Neural progenitor cell (in vitro differentiated cells): ENCODE data around the gene OR2T3. TPM values are rescaled to one million over a fixed set of nuclear protein-coding genes. Genes with fewer than 3 reads are reported as not detected.
"Not testable (repeated sequence)": the region's sequence is repeated elsewhere in the genome, so short reads cannot be mapped to it uniquely, and the experiment has no call there.

Experiments
- DNase-seq: peaks from one replicate; pipeline ENCODE4 v3.0.0-alpha.2; 2016; ENCODE audit warnings: low spot score
- H2AFZ ChIP-seq: fragments of 200-600 bp; sonication (generic); replicated peaks from 2 replicates; pipeline ENCODE4 v1.6.1; 2016; ENCODE audit warnings: antibody characterized with exemption
- H3F3A ChIP-seq: fragments of 200-600 bp; sonication (generic); 2 replicates; pipeline ENCODE4 v1.6.1; 2016; ENCODE audit warnings: antibody characterized with exemption, low read depth
- H3K27ac ChIP-seq: fragments of 200-600 bp; sonication (generic); 2 replicates; pipeline ENCODE4 v1.5.1; 2016; ENCODE audit warnings: mild to moderate bottlenecking
- H3K27me3 ChIP-seq: fragments of 200-600 bp; sonication (generic); 2 replicates; pipeline ENCODE4 v1.6.1; 2016; ENCODE audit warnings: mild to moderate bottlenecking, moderate library complexity
- H3K36me3 ChIP-seq: fragments of 200-600 bp; sonication (generic); 2 replicates; pipeline ENCODE4 v1.5.1; 2016
- H3K4me1 ChIP-seq: fragments of 200-600 bp; sonication (generic); 2 replicates; pipeline ENCODE4 v1.6.1; 2016; ENCODE audit warnings: mixed run types
- H3K4me2 ChIP-seq: fragments of 200-600 bp; sonication (generic); 2 replicates; pipeline ENCODE4 v1.6.1; 2016
- H3K4me3 ChIP-seq: fragments of 200-600 bp; sonication (generic); 2 replicates; pipeline ENCODE4 v1.5.1; 2016
- H3K79me2 ChIP-seq: fragments of 200-600 bp; sonication (generic); 2 replicates; pipeline ENCODE4 v1.6.1; 2016; ENCODE audit warnings: low read depth
- H3K9ac ChIP-seq: fragments of 200-600 bp; sonication (generic); 2 replicates; pipeline ENCODE4 v1.6.1; 2016
- H3K9me3 ChIP-seq: fragments of 200-600 bp; sonication (generic); 2 replicates; pipeline ENCODE4 v1.5.1; 2016; ENCODE audit warnings: low read depth
- H4K20me1 ChIP-seq: fragments of 200-600 bp; sonication (generic); 2 replicates; pipeline ENCODE4 v1.6.1; 2016; ENCODE audit warnings: low read depth
- H3K27ac Mint-ChIP-seq: 3 replicates; pipeline ENCODE4 v1.8.0; 2021; ENCODE audit warnings: mixed read lengths
- H3K27me3 Mint-ChIP-seq: 2 replicates; pipeline ENCODE4 v1.8.0; 2022; ENCODE audit warnings: low read depth, mild to moderate bottlenecking, inconsistent platforms, moderate library complexity, mixed read lengths; ENCODE audit not compliant: insufficient read depth
- H3K36me3 Mint-ChIP-seq: 3 replicates; pipeline ENCODE4 v1.8.0; 2021; ENCODE audit warnings: mixed read lengths
- H3K4me1 Mint-ChIP-seq: 3 replicates; pipeline ENCODE4 v1.8.0; 2021; ENCODE audit warnings: mixed read lengths
- H3K4me3 Mint-ChIP-seq: 3 replicates; pipeline ENCODE4 v1.8.0; 2021; ENCODE audit warnings: mild to moderate bottlenecking, moderate library complexity, mixed read lengths
- H3K9me3 Mint-ChIP-seq: 3 replicates; pipeline ENCODE4 v1.8.0; 2020; ENCODE audit warnings: mixed read lengths
- EZH2 ChIP-seq: fragments of 200-600 bp; sonication (generic); IDR thresholded peaks from 2 replicates; pipeline ENCODE4 v1.6.1; 2017; ENCODE audit warnings: antibody characterized with exemption, mild to moderate bottlenecking, moderate library complexity
- total RNA-seq: library from RNA; depleted of rRNA; stranded (reverse); fragments of >200 nt; gene quantifications from 2 replicates; pipeline ENCODE4 v1.2.3, GENCODE V29; 2015; ENCODE audit warnings: low replicate concordance

OR2T3 gene
- total RNA-seq, 1 donor from 2014 or later = not detected

DNA sequence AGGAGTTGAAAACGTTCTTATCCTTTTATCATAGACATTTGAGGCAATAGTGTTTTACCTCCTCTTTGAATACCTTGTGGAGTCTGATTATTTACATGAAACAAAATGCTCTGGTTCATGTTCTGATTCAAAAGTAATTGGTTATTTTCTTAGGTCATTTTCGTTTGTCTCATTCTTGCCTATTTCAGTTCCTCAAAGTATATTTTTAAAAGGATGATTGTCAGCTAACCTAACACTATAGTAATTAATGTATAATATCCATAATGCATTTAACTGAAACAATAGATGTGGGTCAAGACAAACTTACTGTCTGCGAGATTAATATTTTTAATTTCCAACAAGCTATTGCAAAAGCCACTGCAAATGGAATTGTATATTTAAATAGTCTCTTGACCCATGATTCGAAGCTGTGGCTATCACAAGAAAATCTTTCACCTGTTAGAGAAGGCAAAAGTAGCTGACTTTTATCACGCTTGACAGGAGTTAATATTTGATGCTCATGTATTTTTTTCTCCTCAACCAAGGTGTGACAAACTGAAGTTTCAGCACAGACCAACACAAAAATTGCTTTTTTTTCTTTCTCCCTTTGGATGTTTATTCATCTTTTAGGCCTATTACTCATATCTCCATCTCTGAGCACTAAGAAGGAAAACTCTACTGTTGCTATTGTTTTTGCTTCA lies 22.5 kb upstream of the OR2T3 start:
- not testable (repeated sequence) for H3K27ac Mint-ChIP-seq, H3K36me3 ChIP-seq, H3K4me1 ChIP-seq, H3K27ac ChIP-seq, H3K9ac ChIP-seq, H3K27me3 ChIP-seq, H3K27me3 Mint-ChIP-seq, H3K4me3 Mint-ChIP-seq, H3K79me2 ChIP-seq, H3K4me2 ChIP-seq, H3F3A ChIP-seq, H2AFZ ChIP-seq, H3K4me1 Mint-ChIP-seq, H3K4me3 ChIP-seq, H3K36me3 Mint-ChIP-seq, H4K20me1 ChIP-seq, H3K9me3 ChIP-seq, DNase-seq, H3K9me3 Mint-ChIP-seq

DNA sequence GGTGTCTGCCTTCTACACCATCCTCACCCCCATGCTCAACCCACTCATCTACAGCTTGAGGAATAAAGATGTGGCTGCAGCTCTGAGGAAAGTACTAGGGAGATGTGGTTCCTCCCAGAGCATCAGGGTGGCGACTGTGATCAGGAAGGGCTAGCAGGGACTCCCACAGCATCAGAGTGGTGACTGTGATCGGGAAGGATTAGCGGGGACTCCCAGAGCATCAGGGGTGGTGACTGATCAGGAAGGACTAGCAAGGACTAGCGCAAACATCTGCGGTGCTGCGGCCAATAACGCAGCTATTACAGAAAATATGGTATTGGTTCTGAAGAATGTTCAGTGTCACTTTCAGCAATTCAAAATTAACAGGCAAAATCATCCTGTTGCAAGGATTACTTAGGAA lies 19.5 kb upstream of the OR2T3 start:
- not testable (repeated sequence) for H3K9me3 ChIP-seq, H3K9ac ChIP-seq, H3K27ac Mint-ChIP-seq, H3K4me3 Mint-ChIP-seq, H3K4me1 Mint-ChIP-seq, H3K27ac ChIP-seq, H3K36me3 Mint-ChIP-seq, H3K27me3 ChIP-seq, H3K27me3 Mint-ChIP-seq, H2AFZ ChIP-seq, H3K4me3 ChIP-seq, H3K79me2 ChIP-seq, H3K36me3 ChIP-seq, H3K4me2 ChIP-seq, H3F3A ChIP-seq, DNase-seq, H3K4me1 ChIP-seq, H3K9me3 Mint-ChIP-seq, H4K20me1 ChIP-seq

DNA sequence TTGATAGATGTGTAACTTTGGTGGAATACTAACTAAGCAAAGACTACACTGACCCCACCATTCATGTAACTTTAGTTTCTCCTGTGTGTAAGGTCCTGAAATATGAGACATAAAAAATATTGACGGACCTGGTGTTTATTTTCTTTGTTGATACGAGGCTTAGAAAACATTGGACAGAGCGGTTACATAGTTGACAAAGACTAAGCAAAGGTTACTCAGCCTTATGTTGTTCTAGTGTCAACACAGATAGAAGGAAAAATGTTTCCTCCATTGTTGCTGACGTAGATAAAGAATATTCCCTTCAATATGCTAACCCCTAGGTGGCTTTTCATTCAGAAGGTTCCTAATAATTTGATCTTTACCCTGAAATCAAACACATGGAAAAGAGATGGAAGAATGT lies 18.1 kb upstream of the OR2T3 start:
- not testable (repeated sequence) for H3K36me3 Mint-ChIP-seq, H3K9ac ChIP-seq, H3K79me2 ChIP-seq, H3K36me3 ChIP-seq, H3K9me3 Mint-ChIP-seq, H3K27me3 Mint-ChIP-seq, H3K27ac Mint-ChIP-seq, H3K27ac ChIP-seq, H3K4me1 Mint-ChIP-seq, H3K4me2 ChIP-seq, H3K4me3 Mint-ChIP-seq, H4K20me1 ChIP-seq, DNase-seq, H2AFZ ChIP-seq, H3F3A ChIP-seq, H3K9me3 ChIP-seq, H3K4me1 ChIP-seq, H3K27me3 ChIP-seq, H3K4me3 ChIP-seq

DNA sequence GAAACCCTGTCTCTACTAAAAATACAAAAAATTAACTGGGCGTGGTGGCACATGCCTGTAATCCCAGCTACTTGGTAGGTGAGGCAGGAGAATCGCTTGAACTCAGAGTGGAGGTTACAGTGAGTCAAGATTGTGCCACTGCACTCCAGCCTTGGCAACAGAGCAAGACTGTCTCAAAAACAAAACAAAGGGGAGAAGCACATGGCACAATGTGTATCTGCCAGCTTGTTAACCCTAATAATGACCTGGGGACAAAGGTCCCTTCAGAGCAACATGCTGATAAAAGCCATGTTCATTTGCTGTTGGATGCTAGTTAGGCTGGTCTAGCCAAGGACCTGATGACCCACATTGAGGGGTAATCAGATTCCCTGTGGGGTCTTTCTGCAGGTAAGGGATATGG lies 16.5 kb upstream of the OR2T3 start:
- not testable (repeated sequence) for H3F3A ChIP-seq, H3K4me3 ChIP-seq, H3K4me1 Mint-ChIP-seq, H3K27ac Mint-ChIP-seq, H3K36me3 Mint-ChIP-seq, H3K36me3 ChIP-seq, H3K27me3 Mint-ChIP-seq, H2AFZ ChIP-seq, H3K4me3 Mint-ChIP-seq, H4K20me1 ChIP-seq, H3K9me3 Mint-ChIP-seq, H3K27me3 ChIP-seq, H3K4me2 ChIP-seq, H3K79me2 ChIP-seq, H3K9ac ChIP-seq, H3K4me1 ChIP-seq, H3K27ac ChIP-seq, DNase-seq
- H3K9me3 ChIP-seq = peaks cover 14% of the 10 kb centered on the region

DNA sequence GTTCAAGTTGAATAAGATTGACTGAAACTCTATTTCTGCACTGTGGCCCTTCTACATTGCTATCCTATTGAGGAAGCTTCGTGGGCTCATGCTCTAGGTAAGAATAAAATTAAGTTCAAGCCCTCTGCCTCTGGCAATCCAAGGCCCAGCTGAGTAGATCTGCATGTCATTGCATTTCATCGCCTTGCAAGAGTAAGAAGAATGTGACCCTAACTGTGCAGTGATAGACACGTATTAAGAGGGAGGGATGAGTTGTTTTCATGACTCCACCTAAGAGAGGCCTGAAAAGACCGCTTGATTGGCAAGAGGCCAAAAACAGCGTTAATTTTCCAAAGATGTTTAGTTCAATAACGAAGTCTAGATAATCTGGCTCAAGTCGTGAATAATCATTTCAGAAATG lies 14.0 kb upstream of the OR2T3 start:
- DNase-seq, H3K27me3 Mint-ChIP-seq, H3K27ac ChIP-seq, H3K27ac Mint-ChIP-seq, H3K4me3 ChIP-seq, H3K36me3 ChIP-seq, H3K36me3 Mint-ChIP-seq, H2AFZ ChIP-seq, H3K4me1 ChIP-seq, H3K4me2 ChIP-seq, H3F3A ChIP-seq, H3K4me3 Mint-ChIP-seq, H3K79me2 ChIP-seq, H4K20me1 ChIP-seq, H3K9ac ChIP-seq, H3K4me1 Mint-ChIP-seq, H3K27me3 ChIP-seq: not testable (repeated sequence)
- peaks cover 18% of the 10 kb centered on the region for H3K9me3 ChIP-seq
- peaks cover 13% of the 10 kb centered on the region for H3K9me3 Mint-ChIP-seq

DNA sequence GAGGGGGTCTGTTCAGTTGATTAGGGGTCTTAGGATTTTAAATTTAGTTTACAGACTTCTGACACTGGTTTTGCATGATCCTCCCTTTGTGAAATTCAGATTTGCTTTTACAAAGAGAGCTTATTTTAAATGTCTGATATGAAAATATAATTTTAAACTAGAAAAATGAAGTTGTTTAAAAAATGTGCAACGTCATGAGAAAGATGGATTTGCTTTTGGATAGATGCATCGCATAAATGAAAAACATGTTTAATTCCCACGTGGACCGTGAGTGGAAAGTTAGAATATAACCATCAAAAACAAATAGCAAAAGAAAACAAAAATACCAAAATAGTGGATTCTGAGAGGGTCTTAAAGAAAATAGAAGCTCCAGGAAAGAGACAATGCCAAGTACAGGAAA lies 2.0 kb upstream of the OR2T3 start:
- no peaks in the 10 kb centered on the region for H3K27me3 ChIP-seq
- H3K79me2 ChIP-seq = no peaks in the 10 kb centered on the region
- no peak for TF ChIP-seq EZH2
- Mint-ChIP-seq H3K27ac (no peak overlapping the region), H3K27me3 (no peaks in the 10 kb centered on the region), H3K4me3 (no peak overlapping the region), H3K36me3 (no peaks in the 10 kb centered on the region), H3K4me1 (no peaks in the 10 kb centered on the region), H3K9me3 (peaks cover 17% of the 10 kb centered on the region)
- H3K27ac ChIP-seq = no peak overlapping the region
- no peaks in the 10 kb centered on the region for H3K4me1 ChIP-seq
- H3K36me3 ChIP-seq = no peaks in the 10 kb centered on the region
- DNase-seq = no peak
- H3K4me3 ChIP-seq = no peak overlapping the region
- no peaks in the 10 kb centered on the region for H3K9me3 ChIP-seq
- H3K9ac ChIP-seq = no peak overlapping the region
- H3F3A ChIP-seq = no peaks in the 10 kb centered on the region
- no peak overlapping the region for H2AFZ ChIP-seq
- no peaks in the 10 kb centered on the region for H4K20me1 ChIP-seq
- no peak overlapping the region for H3K4me2 ChIP-seq

DNA sequence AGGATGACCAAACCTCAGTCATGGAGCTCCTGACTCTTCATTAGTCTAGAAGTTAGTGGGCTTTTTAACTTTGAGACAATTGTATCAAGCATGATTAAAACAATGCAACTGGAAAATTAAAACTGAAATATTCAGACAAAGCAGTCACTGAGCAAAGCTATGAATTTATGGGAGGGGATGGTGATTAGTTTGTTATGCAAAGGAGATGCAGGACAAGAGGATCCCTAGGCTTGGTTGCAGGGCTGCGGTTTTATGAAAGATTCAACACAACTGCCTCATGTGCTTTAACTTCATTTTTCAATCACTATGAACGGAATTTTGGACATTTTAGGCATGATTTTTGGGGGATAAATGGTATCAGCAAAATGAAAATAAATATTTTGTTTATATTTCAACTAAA lies 1.0 kb upstream of the OR2T3 start:
- H3K9me3 Mint-ChIP-seq = peaks cover 19% of the 10 kb centered on the region
- H3K4me2 ChIP-seq, H3K4me3 ChIP-seq, H3K27ac Mint-ChIP-seq, H3K4me3 Mint-ChIP-seq, H3K4me1 ChIP-seq, H3K79me2 ChIP-seq, H3F3A ChIP-seq, H3K9ac ChIP-seq, H3K27me3 Mint-ChIP-seq, DNase-seq, H3K36me3 Mint-ChIP-seq, H3K27ac ChIP-seq, H3K4me1 Mint-ChIP-seq, H4K20me1 ChIP-seq, H3K36me3 ChIP-seq, H2AFZ ChIP-seq, H3K27me3 ChIP-seq, H3K9me3 ChIP-seq: not testable (repeated sequence)

DNA sequence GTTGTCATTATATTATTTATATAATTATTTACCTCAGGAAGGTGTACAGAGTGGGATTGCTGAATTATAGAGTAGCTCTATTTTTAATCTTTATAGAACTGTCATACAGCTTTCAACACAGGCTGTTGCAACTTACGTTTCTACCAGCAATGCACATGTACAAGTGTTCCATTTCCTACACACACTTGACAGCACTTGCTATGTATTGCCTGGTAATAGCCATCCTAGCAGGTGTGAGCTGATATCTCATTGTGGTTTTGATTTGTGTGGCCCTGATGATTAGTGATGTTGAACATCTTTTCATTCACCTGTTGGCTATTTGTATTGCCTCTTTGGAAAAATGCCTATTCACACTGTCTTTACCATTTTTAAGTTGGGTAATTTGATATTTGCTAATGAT lies 2.5 kb downstream of the OR2T3 start:
- H3K79me2 ChIP-seq, H3K27me3 ChIP-seq, H3K4me3 ChIP-seq, DNase-seq, H3K27ac Mint-ChIP-seq, H3K27me3 Mint-ChIP-seq, H3K36me3 ChIP-seq, H3K27ac ChIP-seq, H3K4me1 ChIP-seq, H2AFZ ChIP-seq, H3K9ac ChIP-seq, H3F3A ChIP-seq, H3K4me1 Mint-ChIP-seq, H3K4me3 Mint-ChIP-seq, H3K36me3 Mint-ChIP-seq, H4K20me1 ChIP-seq, H3K4me2 ChIP-seq, H3K9me3 ChIP-seq: not testable (repeated sequence)
- peaks cover 20% of the 10 kb centered on the region for H3K9me3 Mint-ChIP-seq
